Osteoblast (primary cell): ENCODE results near the gene IPO9. TPM values are rescaled to one million over a fixed set of nuclear protein-coding genes. Genes with fewer than 3 reads are reported as not detected.

Experiments
- DNase-seq: peaks from one replicate; pipeline ENCODE4 v3.0.0; 2011; ENCODE audit warnings: low spot score, mixed read lengths; ENCODE audit not compliant: insufficient read length; ENCODE audit errors: missing footprints
- H2AFZ ChIP-seq: 2 replicates; pipeline ENCODE4 v1.6.0; 2011; ENCODE audit warnings: mild to moderate bottlenecking, low read length
- H3K27ac ChIP-seq: 2 replicates; pipeline ENCODE4 v1.5.1; 2011; ENCODE audit warnings: mild to moderate bottlenecking, low read depth, low read length, moderate library complexity
- H3K27me3 ChIP-seq: 2 replicates; pipeline ENCODE4 v1.6.0; 2012; ENCODE audit warnings: mild to moderate bottlenecking, control low read depth, inconsistent platforms, low read length, moderate library complexity; ENCODE audit not compliant: insufficient read depth
- H3K36me3 ChIP-seq: 2 replicates; pipeline ENCODE4 v1.5.1; 2011; ENCODE audit warnings: mild to moderate bottlenecking, low read length, control low read depth, moderate library complexity; ENCODE audit not compliant: insufficient read depth
- H3K4me1 ChIP-seq: 2 replicates; pipeline ENCODE4 v1.5.1; 2011; ENCODE audit warnings: mild to moderate bottlenecking, low read length, control low read depth, moderate library complexity; ENCODE audit not compliant: insufficient read depth
- H3K4me2 ChIP-seq: 2 replicates; pipeline ENCODE4 v1.6.0; 2011; ENCODE audit warnings: mild to moderate bottlenecking, low read length; ENCODE audit not compliant: insufficient read depth
- H3K4me3 ChIP-seq: fragments of 200-600 bp; sonication (generic); 3 replicates; pipeline ENCODE4 v1.5.1; 2012; ENCODE audit warnings: mild to moderate bottlenecking, low read length, inconsistent platforms; ENCODE audit not compliant: insufficient read depth
- H3K79me2 ChIP-seq: 2 replicates; pipeline ENCODE4 v1.6.0; 2012; ENCODE audit warnings: mild to moderate bottlenecking, low read length, control low read depth, inconsistent platforms; ENCODE audit not compliant: insufficient read depth
- H3K9me3 ChIP-seq: 2 replicates; pipeline ENCODE4 v1.5.1; 2011; ENCODE audit warnings: low read depth, low read length, control low read depth
- H4K20me1 ChIP-seq: 2 replicates; pipeline ENCODE4 v1.6.0; 2012; ENCODE audit warnings: mild to moderate bottlenecking, low read length, control low read depth; ENCODE audit not compliant: insufficient read depth
- CTCF ChIP-seq: IDR thresholded peaks from 2 replicates; pipeline ENCODE4 v1.5.1; 2011; ENCODE audit warnings: mild to moderate bottlenecking, low read depth, low read length, moderate library complexity; ENCODE audit errors: extremely low read depth
- total RNA-seq: library from RNA; depleted of rRNA; stranded (reverse); fragments of >200 nt; gene quantifications from 2 replicates; pipeline ENCODE4 v1.2.3, GENCODE V29; 2012

Gene IPO9
- total RNA-seq, 1 donor = 26.1 TPM

GRCh38 chr1:201890223-201890622 lies 61.3 kb downstream of the IPO9 start:
- no peak overlapping the region for H3K4me3 ChIP-seq
- no peaks in the 10 kb centered on the region for H3K9me3 ChIP-seq
- DNase-seq = peak; percentile 13
- H3K4me1 ChIP-seq = peaks cover 22% of the 10 kb centered on the region
- TF ChIP-seq CTCF = no peak
- no peaks in the 10 kb centered on the region for H3K27me3 ChIP-seq
- H3K27ac ChIP-seq = no peak overlapping the region
- peaks cover 10% of the 10 kb centered on the region for H4K20me1 ChIP-seq
- no peak overlapping the region for H2AFZ ChIP-seq
- H3K79me2 ChIP-seq = no peaks in the 10 kb centered on the region
- peak overlapping the region; percentile 89 for H3K4me2 ChIP-seq
- H3K36me3 ChIP-seq = peaks cover 6% of the 10 kb centered on the region

- peaks cover 17% of the 10 kb centered on the region for H3K4me1 ChIP-seq
- H3K4me2 ChIP-seq = no peak overlapping the region
- TF ChIP-seq CTCF = no peak
- no peak overlapping the region for H2AFZ ChIP-seq
- no peaks in the 10 kb centered on the region for H3K9me3 ChIP-seq
- DNase-seq = no peak
- peaks cover 6% of the 10 kb centered on the region for H3K36me3 ChIP-seq
- H4K20me1 ChIP-seq = peaks cover 10% of the 10 kb centered on the region
- no peaks in the 10 kb centered on the region for H3K79me2 ChIP-seq
- no peaks in the 10 kb centered on the region for H3K27me3 ChIP-seq
- no peak overlapping the region for H3K27ac ChIP-seq
- no peak overlapping the region for H3K4me3 ChIP-seq
These were observed 62.0 kb downstream of the IPO9 start for GRCh38 chr1:201890806-201891450.

GRCh38 chr1:201891451-201892045 lies 62.6 kb downstream of the IPO9 start:
- Histone ChIP-seq H3K27ac (no peak overlapping the region), H2AFZ (no peak overlapping the region), H3K27me3 (no peaks in the 10 kb centered on the region), H3K4me1 (peaks cover 23% of the 10 kb centered on the region), H3K4me2 (no peak overlapping the region), H4K20me1 (peaks cover 10% of the 10 kb centered on the region), H3K36me3 (peaks cover 11% of the 10 kb centered on the region), H3K9me3 (no peaks in the 10 kb centered on the region), H3K79me2 (no peaks in the 10 kb centered on the region), H3K4me3 (no peak overlapping the region)
- DNase-seq = no peak
- no peak for TF ChIP-seq CTCF

GRCh38 chr1:201892211-201892610 lies 63.3 kb downstream of the IPO9 start:
- Histone ChIP-seq H4K20me1 (peaks cover 10% of the 10 kb centered on the region), H3K27me3 (no peaks in the 10 kb centered on the region), H2AFZ (no peak overlapping the region), H3K79me2 (no peaks in the 10 kb centered on the region), H3K36me3 (peaks cover 12% of the 10 kb centered on the region), H3K4me3 (no peak overlapping the region), H3K27ac (no peak overlapping the region), H3K4me2 (no peak overlapping the region), H3K4me1 (peaks cover 30% of the 10 kb centered on the region), H3K9me3 (no peaks in the 10 kb centered on the region)
- DNase-seq = no peak
- no peak for TF ChIP-seq CTCF
